CD4-positive, alpha-beta T cell treated with Interleukin-2 at 100 ng/mL for 4 hours (primary cell): ENCODE results near the gene VGLL4.

ENCODE experiments used
- DNase-seq: peaks from one replicate; pipeline ENCODE4 v3.0.0-alpha.2; 2020; ENCODE audit warnings: low spot score

The VGLL4 gene

GRCh38 chr3:11548721-11549131, 95.0 kb downstream of the VGLL4 start:
- DNase-seq = no peak

- no peak for DNase-seq
Measured at GRCh38 chr3:11547498-11547897, 96.2 kb downstream of the VGLL4 start.

GRCh38 chr3:11546657-11547302, 96.9 kb downstream of the VGLL4 start:
- no peak for DNase-seq

GRCh38 chr3:11545186-11545851, 98.4 kb downstream of the VGLL4 start:
- DNase-seq = no peak

- no peak for DNase-seq
Measured at GRCh38 chr3:11544412-11545181, 99.1 kb downstream of the VGLL4 start.

- DNase-seq = no peak
Measured at GRCh38 chr3:11543948-11544387, 99.7 kb downstream of the VGLL4 start.

GRCh38 chr3:11543141-11543947, 100.4 kb downstream of the VGLL4 start:
- DNase-seq = no peak

GRCh38 chr3:11542551-11542950, 101.2 kb downstream of the VGLL4 start:
- no peak for DNase-seq

GRCh38 chr3:11541321-11542303, 102.1 kb downstream of the VGLL4 start:
- DNase-seq = no peak

GRCh38 chr3:11539677-11540076, 104.0 kb downstream of the VGLL4 start:
- no peak for DNase-seq

- DNase-seq = no peak
Measured at GRCh38 chr3:11539218-11539617, 104.5 kb downstream of the VGLL4 start.

GRCh38 chr3:11538581-11538980, 105.1 kb downstream of the VGLL4 start:
- DNase-seq = no peak

GRCh38 chr3:11536936-11537612, 106.6 kb downstream of the VGLL4 start:
- no peak for DNase-seq

- DNase-seq = no peak
Measured at GRCh38 chr3:11536132-11536935, 107.4 kb downstream of the VGLL4 start.

- DNase-seq = no peak
Measured at GRCh38 chr3:11535243-11535960, 108.3 kb downstream of the VGLL4 start.

GRCh38 chr3:11534793-11535101, 109.0 kb downstream of the VGLL4 start:
- no peak for DNase-seq

GRCh38 chr3:11534011-11534792, 109.5 kb downstream of the VGLL4 start:
- DNase-seq = no peak

GRCh38 chr3:11532931-11533391, 110.8 kb downstream of the VGLL4 start:
- no peak for DNase-seq
